ENCODE measurements around the gene KRTAP10-3. TPM values are rescaled to one million over a fixed set of nuclear protein-coding genes. Genes with fewer than 3 reads are reported as not detected.
"Not testable (repeated sequence)": the region's sequence is repeated elsewhere in the genome, so short reads cannot be mapped to it uniquely, and the experiment has no call there.

KRTAP10-3 gene
- total RNA-seq, 1 experiment from 2014 or later, result not detected

DNA sequence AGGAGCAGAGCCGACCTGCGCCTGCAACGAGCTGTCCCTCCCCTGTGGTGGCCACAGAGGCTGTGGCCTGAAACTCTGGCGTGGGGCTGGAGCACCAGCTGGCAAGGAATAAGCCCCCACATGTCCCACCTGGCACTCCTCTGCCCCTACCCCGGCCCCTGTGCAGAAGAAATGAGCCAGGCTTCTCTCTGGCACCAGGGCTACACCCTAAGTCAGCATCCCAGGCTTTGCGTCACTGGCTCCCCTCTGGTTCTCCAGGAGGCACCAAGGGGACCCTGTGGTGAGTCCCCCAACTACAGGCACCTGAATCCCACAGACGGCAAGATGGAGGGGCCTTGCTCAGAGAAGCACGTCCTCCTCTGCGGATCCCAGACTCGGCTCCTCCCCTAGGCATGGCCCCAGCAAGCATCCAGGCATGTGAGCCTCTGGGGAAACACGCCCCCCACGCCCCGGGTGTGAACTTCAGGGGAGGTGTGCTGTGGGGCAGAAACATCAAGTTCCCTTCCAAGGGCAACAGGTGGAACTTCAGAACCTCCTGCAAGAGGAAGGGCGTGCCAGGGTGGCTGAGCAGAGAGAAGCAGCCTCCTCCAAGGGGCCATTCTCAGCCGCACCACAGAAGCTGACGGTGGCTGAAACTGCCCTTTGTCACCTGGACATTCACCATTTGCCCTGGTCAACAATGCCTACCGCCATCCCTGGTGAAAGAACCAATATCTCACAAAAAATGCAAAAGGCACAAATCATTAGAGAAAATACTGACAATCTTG, 44.7 kb upstream of the KRTAP10-3 start:
- H3K4me3 ChIP-seq (ENCODE audit: low read depth, low read length), result no peak overlapping the region
- ChIA-PET POLR2A (no interaction called here), CTCF (no interaction called here)
- H3K27ac Mint-ChIP-seq (ENCODE audit: unreplicated experiment), result no peak overlapping the region
- H3K4me3 Mint-ChIP-seq (ENCODE audit: unreplicated experiment), result no peak overlapping the region
- H3K36me3 Mint-ChIP-seq (ENCODE audit: insufficient read depth, unreplicated experiment), result no peaks in the 10 kb centered on the region
- H3K36me3 ChIP-seq (ENCODE audit: control insufficient read depth, insufficient read depth, low read length), result no peaks in the 10 kb centered on the region
- H3K9me3 Mint-ChIP-seq (ENCODE audit: unreplicated experiment), result peaks cover 8% of the 10 kb centered on the region
- BruUV-seq (replicated peaks), result no TSS peak
- DNase-seq, result no peak
- peaks cover 6% of the 10 kb centered on the region for H3K27me3 Mint-ChIP-seq (ENCODE audit: insufficient read depth, unreplicated experiment)
- TF ChIP-seq, protein P1, sequence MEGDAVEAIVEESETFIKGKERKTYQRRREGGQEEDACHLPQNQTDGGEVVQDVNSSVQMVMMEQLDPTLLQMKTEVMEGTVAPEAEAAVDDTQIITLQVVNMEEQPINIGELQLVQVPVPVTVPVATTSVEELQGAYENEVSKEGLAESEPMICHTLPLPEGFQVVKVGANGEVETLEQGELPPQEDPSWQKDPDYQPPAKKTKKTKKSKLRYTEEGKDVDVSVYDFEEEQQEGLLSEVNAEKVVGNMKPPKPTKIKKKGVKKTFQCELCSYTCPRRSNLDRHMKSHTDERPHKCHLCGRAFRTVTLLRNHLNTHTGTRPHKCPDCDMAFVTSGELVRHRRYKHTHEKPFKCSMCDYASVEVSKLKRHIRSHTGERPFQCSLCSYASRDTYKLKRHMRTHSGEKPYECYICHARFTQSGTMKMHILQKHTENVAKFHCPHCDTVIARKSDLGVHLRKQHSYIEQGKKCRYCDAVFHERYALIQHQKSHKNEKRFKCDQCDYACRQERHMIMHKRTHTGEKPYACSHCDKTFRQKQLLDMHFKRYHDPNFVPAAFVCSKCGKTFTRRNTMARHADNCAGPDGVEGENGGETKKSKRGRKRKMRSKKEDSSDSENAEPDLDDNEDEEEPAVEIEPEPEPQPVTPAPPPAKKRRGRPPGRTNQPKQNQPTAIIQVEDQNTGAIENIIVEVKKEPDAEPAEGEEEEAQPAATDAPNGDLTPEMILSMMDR (IDR thresholded peaks at IDR 0.05; ENCODE audit: insufficient read depth in 1 of 2, low read depth in 1 of 2, low read length in 1 of 2, severe bottlenecking in 1 of 2, unreplicated experiment in 1 of 2), result no peak
- H3K4me1 Mint-ChIP-seq (ENCODE audit: low read depth, unreplicated experiment), result no peaks in the 10 kb centered on the region
- intact Hi-C loops (cut with micrococcal nuclease; ENCODE audit: unreplicated experiment), result no loop called here
- H3K27me3 ChIP-seq (replicated peaks; ENCODE audit: control insufficient read depth, insufficient read depth, low read length), result no peaks in the 10 kb centered on the region
- H3K9me3 ChIP-seq, result no peaks in the 10 kb centered on the region
- no peaks in the 10 kb centered on the region for H3K4me1 ChIP-seq

DNA sequence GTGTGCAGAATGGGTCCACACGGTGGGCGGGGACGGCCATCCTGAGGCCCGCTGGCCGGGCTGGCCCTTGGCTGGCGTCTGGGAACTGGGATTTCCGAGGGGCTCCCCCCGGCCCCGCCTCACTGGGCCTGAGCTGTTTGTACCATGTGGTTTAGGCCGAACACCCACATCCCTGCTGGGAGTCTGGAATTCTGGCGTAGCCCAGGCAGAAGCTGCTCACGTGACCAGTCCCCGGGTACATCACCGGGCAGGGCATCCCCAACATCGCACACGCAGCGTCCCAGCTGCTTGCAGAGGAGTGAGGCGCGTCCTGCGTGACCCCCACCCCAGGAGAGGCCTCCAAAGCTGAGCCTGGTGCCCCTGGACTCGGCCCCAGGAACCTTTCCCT, 43.9 kb upstream of the KRTAP10-3 start:
- Mint-ChIP-seq H3K9me3 (ENCODE audit: unreplicated experiment) (peaks cover 17% of the 10 kb centered on the region), H3K4me3 (ENCODE audit: unreplicated experiment) (no peak overlapping the region), H3K36me3 (ENCODE audit: insufficient read depth, unreplicated experiment) (no peaks in the 10 kb centered on the region), H3K4me1 (ENCODE audit: low read depth, unreplicated experiment) (peaks cover 7% of the 10 kb centered on the region), H3K27ac (ENCODE audit: unreplicated experiment) (no peak overlapping the region), H3K27me3 (ENCODE audit: insufficient read depth, unreplicated experiment) (peaks cover 10% of the 10 kb centered on the region)
- H3K4me1 ChIP-seq, result no peaks in the 10 kb centered on the region
- no peak for DNase-seq
- H3K4me3 ChIP-seq (ENCODE audit: low read depth, low read length), result no peak overlapping the region
- BruUV-seq (replicated peaks), result no TSS peak
- POLR2A ChIA-PET, result no interaction called here
- TF ChIP-seq, protein P1 (IDR thresholded peaks at IDR 0.05; ENCODE audit: insufficient read depth in 1 of 2, low read depth in 1 of 2, low read length in 1 of 2, severe bottlenecking in 1 of 2, unreplicated experiment in 1 of 2), result no peak
- H3K27me3 ChIP-seq (replicated peaks; ENCODE audit: control insufficient read depth, insufficient read depth, low read length), result no peaks in the 10 kb centered on the region
- intact Hi-C loops (cut with micrococcal nuclease; ENCODE audit: unreplicated experiment), result no loop called here
- no peaks in the 10 kb centered on the region for H3K9me3 ChIP-seq
- no peaks in the 10 kb centered on the region for H3K36me3 ChIP-seq (ENCODE audit: control insufficient read depth, insufficient read depth, low read length)
- CTCF ChIA-PET, result no interaction called here

DNA sequence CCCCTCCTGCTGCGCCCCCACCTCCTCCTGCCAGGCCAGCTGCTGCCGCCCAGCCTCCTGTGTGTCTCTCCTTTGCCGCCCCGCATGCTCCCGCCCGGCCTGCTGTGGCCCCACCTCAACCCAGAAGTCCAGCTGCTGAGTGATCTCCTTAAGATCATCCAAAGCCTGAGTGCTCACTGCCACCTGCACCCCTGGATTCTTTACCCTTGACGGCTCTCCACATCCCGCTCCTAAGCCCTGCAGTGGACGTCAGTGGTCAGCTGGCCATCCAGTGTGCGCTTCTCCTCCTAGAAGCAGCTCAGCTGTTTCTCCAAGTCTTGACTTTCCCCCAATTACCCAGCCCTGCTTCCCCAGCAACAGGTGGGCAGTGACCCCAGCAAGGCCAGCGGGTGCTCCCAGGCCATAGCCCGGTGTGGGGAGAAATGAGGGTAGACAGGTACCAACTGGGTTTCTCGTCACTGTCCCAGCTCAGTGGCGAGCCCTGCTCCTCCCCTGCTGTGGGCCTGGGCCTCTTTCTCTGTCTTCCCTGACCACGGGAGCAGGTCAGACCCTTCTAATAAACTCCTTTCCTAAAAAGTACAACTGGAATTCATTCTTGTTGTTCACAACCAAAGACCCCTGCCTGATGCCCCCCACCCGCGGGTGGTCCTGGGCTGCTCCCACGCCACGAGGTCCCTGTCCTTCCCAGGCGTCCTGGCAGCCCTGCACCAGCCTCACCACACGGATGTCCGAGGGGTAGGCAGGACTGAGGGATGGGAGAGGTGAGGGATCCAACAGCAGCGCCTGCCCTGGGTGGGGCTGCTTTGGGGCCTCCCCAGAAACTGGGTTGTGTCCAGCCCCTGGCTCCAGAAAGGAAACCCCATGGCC, 43.2 kb upstream of the KRTAP10-3 start:
- Histone ChIP-seq H3K36me3 (ENCODE audit: control insufficient read depth, insufficient read depth, low read length) (no peaks in the 10 kb centered on the region), H3K4me3 (ENCODE audit: low read depth, low read length) (no peak overlapping the region), H3K27me3 (replicated peaks; ENCODE audit: control insufficient read depth, insufficient read depth, low read length) (no peaks in the 10 kb centered on the region), H3K9me3 (no peaks in the 10 kb centered on the region), H3K4me1 (no peaks in the 10 kb centered on the region)
- no peak overlapping the region for H3K27ac Mint-ChIP-seq (ENCODE audit: unreplicated experiment)
- CTCF ChIA-PET, result interaction anchor here (0.7 kb wide), 1 partner anchor 18 kb away, joined by 3 read pairs; no protein-coding TSS in a partner anchor
- TF ChIP-seq, protein P1 (IDR thresholded peaks at IDR 0.05; ENCODE audit: insufficient read depth in 1 of 2, low read depth in 1 of 2, low read length in 1 of 2, severe bottlenecking in 1 of 2, unreplicated experiment in 1 of 2), result no peak
- peaks cover 7% of the 10 kb centered on the region for H3K4me1 Mint-ChIP-seq (ENCODE audit: low read depth, unreplicated experiment)
- no peak overlapping the region for H3K4me3 Mint-ChIP-seq (ENCODE audit: unreplicated experiment)
- DNase-seq, result no peak
- H3K27me3 Mint-ChIP-seq (ENCODE audit: insufficient read depth, unreplicated experiment), result peaks cover 10% of the 10 kb centered on the region
- intact Hi-C loops (cut with micrococcal nuclease; ENCODE audit: unreplicated experiment), result no loop called here
- no TSS peak for BruUV-seq (replicated peaks)
- H3K36me3 Mint-ChIP-seq (ENCODE audit: insufficient read depth, unreplicated experiment), result no peaks in the 10 kb centered on the region
- peaks cover 18% of the 10 kb centered on the region for H3K9me3 Mint-ChIP-seq (ENCODE audit: unreplicated experiment)
- POLR2A ChIA-PET, result no interaction called here

DNA sequence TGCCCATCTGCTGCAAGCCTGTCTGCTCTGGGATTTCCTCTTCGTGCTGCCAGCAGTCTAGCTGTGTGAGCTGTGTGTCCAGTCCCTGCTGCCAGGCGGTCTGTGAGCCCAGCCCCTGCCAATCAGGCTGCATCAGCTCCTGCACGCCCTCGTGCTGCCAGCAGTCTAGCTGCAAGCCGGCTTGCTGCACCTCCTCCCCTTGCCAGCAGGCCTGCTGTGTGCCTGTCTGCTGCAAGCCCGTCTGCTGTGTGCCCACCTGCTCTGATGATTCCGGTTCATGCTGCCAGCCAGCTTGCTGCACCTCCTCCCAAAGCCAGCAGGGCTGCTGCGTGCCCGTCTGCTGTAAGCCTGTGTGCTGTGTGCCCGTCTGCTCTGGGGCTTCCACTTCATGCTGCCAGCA, 42.5 kb upstream of the KRTAP10-3 start:
- H3K9me3 Mint-ChIP-seq (ENCODE audit: unreplicated experiment), result peaks cover 18% of the 10 kb centered on the region
- H3K4me3 Mint-ChIP-seq (ENCODE audit: unreplicated experiment); DNase-seq; CTCF ChIA-PET; H3K9me3 ChIP-seq; H3K4me1 ChIP-seq; intact Hi-C loops (cut with micrococcal nuclease; ENCODE audit: unreplicated experiment); BruUV-seq (replicated peaks); H3K27ac Mint-ChIP-seq (ENCODE audit: unreplicated experiment); H3K27me3 ChIP-seq (replicated peaks; ENCODE audit: control insufficient read depth, insufficient read depth, low read length); H3K4me1 Mint-ChIP-seq (ENCODE audit: low read depth, unreplicated experiment); H3K36me3 ChIP-seq (ENCODE audit: control insufficient read depth, insufficient read depth, low read length); POLR2A ChIA-PET; H3K4me3 ChIP-seq (ENCODE audit: low read depth, low read length); H3K36me3 Mint-ChIP-seq (ENCODE audit: insufficient read depth, unreplicated experiment): not testable (repeated sequence)
- peaks cover 10% of the 10 kb centered on the region for H3K27me3 Mint-ChIP-seq (ENCODE audit: insufficient read depth, unreplicated experiment)
